H54 (cell line): Measurements from ENCODE around the gene RBCK1.
A peak's percentile ranks its signal among the peaks of the same experiment; 100 is the strongest.
"Not testable (repeated sequence)": the region's sequence is repeated elsewhere in the genome, so short reads cannot be mapped to it uniquely, and the experiment has no call there.

Source experiments
- DNase-seq: peaks from one replicate; pipeline ENCODE4 v3.0.0; 2011; ENCODE audit warnings: low spot score, mixed read lengths; ENCODE audit not compliant: insufficient read length
- FAIRE-seq: peaks from 3 replicates; lab custom pipeline; 2011; peaks lifted over from hg19 to GRCh38; lab: Jason Lieb, UNC
- POLR2A ChIP-seq: IDR thresholded peaks from 2 replicates; pipeline ENCODE4 v1.6.1; 2011; ENCODE audit warnings: low read depth, mild to moderate bottlenecking, low read length

RBCK1 gene

DNA sequence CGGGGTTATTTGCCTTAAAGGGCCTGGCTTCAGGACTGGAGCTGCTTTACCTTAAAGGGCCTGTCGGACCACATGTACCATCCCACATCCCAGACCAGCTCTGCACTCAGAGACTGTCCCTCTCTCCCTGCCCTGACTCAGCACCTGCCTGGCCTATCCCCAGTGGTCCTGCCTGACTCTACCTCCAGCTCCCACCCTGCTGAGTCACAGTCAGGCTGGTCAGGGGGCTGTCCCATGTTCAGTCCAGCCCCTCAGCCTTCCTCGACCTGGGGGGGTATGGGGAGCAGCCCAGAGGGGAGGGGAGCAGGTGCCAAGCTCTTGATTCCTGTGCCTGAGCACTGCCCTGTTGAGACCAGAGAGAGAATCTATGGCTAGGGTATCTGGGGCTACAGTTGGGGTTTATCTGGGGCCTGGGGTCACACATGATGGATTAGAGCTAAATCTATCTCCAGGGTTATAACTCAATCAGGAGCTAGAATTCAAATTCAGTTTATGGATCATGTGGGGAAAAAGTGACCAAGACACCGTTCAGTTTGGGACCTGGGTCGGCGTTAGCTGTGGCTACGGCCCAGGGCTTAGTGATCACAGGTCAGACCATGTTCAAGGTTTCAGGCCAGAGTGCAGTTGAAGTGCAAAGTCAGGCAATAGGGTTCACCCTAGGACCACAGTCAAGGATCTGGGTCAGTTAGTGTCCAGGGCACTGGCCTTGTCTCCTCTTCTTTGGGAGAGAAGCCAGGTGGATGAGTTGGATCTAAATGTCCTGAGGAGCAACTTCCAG lies 36.9 kb upstream of the RBCK1 start:
- DNase-seq = no peak
- TF ChIP-seq POLR2A = no peak
- no peak for FAIRE-seq

DNA sequence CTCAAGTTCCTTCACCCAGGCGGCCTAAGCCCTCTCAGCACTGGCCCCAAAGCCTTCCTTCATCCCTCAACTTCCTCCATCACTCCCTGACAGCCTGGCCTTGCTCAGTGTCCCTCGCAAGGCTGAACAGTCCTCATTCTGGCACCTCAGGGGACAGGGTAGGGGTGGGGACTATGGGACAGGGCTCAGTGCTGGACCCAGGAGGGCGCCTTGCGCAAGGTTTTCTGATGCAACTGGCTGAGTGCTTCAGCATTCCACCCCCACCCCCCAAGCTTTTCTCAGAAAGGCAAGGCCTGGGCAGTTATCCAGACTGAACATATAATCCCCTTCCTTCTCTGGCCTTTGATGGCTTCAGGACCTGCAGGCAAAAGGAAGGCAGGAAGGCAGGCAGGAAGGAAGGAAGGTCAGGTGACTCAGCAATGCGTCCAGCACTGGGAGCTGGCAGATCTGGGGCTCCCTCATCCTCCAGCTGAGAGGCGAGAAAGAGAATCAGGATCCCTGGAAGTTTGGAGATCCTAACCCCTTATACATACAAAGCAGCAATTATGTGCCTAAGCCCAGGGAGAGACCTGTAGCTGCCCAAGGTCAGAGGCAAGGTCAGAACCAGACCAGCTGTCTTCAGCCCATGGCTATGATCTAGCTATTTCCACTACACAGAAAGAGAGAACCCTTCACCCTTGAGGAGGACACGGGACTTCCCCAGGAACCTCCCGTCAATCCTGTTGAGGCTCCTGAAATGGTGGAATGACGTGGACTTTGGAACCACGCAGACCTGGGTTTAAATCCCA lies 36.1 kb upstream of the RBCK1 start:
- TF ChIP-seq POLR2A = no peak
- FAIRE-seq (no peak), DNase-seq (peak; percentile 73)

DNA sequence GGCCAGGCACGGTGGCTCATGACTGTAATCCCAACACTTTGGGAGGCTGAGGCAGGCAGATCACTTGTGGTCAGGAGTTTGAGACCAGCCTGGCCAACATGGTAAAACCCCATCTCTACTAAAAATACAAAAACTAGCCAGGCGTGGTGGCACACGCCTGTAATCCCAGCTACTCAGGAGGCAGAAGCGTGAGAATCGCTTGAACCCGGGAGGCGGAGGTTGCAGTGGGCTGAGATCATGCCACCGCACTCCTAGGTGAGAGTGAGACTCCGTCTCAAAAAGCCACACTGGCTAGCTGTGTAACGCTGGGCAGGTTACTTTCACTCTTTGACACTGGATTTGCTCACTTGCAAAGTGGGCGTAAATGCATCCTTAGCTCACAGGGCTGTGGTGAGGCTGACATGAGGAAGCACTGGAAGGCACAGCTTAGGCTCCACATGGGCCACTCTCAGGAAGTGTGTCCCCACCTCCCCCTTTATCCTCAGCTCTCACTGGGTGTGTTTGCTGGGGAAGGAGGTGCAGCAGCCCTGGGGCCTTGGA lies 35.5 kb upstream of the RBCK1 start:
- FAIRE-seq, DNase-seq: not testable (repeated sequence)

DNA sequence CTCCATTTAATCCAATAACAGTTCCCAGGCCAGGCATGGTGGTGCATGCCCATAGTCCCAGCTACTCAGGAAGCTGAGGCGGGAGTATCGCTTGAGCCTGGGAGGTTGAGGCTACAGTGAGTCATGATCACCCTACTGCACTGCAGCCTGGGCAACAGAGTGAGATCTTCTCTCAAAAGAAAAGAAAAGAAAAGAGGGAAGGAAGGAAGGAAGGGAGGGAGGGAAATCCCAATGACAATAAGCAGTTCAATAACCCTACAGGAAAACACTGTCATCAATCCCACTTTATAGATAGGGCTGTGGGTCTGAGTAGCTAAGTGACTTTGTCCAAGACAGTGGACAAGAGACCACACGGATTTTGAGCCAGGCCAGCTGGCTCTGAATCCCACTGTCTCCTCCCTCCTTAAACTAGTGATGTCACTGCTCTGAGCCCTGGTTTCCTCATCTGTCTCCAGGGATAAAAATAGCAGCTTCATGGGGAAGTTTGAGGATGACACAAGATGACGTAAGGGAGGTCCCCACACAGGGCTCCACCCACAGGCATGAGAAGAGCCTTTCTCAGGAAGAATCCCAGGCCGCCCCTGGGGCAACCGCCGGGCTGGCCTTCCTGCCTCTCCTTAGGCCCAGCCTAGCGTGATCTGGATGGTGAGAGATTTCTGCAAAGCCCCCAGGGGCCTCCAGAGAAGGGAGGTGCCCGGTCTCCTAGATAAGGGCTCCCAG lies 34.8 kb upstream of the RBCK1 start:
- DNase-seq (peak; percentile 69), FAIRE-seq (no peak)
- TF ChIP-seq POLR2A = no peak

DNA sequence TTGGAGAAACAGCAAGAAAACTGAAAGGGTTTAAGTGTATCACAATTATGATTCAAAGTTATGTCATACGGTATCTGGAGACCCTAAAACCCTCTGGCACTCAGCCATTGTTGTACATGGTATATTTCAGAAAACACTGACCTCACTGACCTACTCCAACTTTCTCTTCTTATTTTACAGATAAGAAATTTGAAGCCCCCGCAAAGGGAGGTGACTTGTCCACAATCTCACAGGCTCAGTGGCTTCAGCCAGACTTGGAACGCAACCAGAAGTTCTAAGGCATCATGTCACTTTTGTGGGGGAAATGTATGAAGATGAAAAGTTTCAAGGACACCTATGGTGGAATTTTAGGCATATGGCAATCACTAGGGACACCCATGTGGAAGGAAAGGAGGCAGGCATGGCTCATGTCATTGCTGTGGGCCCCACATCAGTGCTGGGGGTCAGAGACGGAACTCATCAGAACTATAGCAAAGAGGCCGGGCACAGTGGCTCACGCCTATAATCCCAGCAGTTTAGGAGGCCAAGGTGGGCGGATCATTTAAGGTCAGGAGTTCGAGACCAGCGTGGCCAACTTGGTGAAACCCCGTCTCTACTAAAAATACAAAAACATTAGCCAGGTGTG lies 32.7 kb upstream of the RBCK1 start:
- no peak for DNase-seq
- TF ChIP-seq POLR2A = no peak
- no peak for FAIRE-seq

DNA sequence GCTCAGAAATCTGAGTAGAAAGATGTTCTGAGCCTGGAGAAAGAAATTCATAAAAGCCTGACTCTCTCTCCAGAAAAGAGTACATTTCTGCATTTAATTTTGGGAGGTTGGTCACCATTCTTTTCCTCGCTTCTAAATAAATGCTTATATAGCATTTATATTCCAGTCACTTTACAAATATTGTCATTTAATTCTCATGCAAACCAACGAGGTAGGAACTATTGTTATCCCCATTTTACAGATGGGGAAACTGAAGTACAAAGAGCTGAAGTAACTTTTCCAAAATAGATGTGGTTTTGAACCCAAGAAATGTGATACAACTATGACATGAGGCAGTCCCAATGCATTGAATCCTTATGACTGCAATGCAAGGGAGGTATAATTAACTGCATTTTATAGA lies 32.0 kb upstream of the RBCK1 start:
- FAIRE-seq (no peak), DNase-seq (no peak)
- TF ChIP-seq POLR2A = no peak

DNA sequence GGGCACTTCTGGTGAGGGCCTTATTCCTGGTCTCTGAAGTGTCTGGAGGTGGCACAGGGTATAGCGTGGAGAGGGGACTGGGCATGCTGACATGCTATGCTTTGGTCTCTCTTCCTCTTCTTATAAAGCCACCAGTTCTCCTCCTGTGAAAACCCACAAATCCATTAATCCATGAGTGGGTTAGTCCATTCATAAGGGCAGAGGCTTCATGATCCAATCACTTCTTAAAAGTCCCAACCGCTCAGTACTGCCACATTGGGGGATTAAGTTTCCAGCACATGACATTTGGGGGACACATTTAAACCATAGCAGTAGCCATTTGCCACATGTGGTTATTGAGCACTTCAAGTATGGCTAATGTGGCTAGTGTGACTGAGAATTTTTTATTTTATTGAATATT lies 31.3 kb upstream of the RBCK1 start:
- FAIRE-seq = no peak
- no peak for DNase-seq
- no peak for TF ChIP-seq POLR2A

DNA sequence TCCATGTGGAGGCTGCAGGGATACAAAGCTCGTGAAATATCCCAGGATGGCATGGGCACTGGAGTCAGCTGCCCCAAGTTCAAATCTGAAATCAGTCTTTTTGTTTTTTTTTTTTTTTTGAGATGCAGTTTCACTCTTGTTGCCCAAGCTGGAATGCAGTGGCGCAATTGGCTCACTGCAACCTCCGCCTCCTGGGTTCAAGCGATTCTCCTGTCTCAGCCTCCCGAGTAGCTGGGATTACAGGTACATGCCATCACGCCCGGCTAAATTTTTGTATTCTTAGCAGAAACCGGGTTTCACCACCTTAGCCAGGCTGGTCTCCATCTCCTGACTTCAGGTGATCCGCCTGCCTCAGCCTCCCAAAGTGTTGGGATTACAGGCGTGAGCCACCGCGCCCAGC lies 30.5 kb upstream of the RBCK1 start:
- not testable (repeated sequence) for FAIRE-seq, DNase-seq

DNA sequence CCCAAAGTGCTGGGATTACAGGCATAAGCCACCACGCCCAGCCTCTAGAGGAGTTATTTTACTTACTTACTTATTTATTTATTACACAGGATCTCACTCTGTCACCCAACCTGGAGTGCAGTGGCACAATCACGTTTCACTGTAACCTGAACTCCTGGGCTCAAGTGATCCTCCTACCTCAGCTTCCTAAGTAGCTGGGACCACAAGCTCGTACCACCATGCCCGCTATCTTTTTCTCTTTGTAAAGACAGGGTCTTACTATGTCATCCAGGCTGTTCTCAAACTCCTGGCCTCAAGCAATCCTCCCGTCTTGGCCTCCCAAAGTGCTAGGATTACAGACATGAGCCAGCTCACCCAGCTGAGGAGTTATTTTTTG lies 29.1 kb upstream of the RBCK1 start:
- FAIRE-seq (no peak), DNase-seq (no peak)
- TF ChIP-seq POLR2A = no peak

DNA sequence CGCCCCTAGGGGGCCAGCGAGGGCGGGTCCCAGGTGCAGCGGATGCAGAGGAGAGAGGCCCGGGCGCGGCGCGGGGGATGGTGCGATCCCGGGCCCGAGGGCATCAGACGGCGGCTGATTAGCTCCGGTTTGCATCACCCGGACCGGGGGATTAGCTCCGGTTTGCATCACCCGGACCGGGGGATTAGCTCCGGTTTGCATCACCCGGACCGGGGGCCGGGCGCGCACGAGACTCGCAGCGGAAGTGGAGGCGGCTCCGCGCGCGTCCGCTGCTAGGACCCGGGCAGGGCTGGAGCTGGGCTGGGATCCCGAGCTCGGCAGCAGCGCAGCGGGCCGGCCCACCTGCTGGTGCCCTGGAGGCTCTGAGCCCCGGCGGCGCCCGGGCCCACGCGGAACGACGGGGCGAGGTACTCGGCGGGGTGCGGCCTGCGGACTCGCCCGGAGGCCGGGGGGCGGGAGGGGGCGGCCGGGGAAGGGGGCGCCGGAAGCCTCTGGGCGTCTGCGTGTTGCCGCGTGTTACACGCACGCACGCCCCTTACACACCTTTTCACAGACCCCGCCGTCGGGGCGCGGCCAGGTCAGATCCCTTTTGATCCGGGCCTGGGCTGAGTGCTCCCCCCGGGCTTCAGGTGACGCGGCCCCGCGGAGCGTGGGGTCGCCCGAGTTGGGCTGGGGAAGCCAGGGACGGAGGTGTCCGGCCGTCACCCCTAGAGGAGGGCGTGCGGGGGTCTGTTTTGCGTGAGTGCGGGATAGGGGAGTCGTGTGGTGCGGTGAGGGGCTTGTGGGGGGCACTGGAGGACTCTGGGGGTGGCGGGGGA lies 27.1 kb upstream of the RBCK1 start:
- DNase-seq = peak; percentile 73
- TF ChIP-seq POLR2A = no peak

DNA sequence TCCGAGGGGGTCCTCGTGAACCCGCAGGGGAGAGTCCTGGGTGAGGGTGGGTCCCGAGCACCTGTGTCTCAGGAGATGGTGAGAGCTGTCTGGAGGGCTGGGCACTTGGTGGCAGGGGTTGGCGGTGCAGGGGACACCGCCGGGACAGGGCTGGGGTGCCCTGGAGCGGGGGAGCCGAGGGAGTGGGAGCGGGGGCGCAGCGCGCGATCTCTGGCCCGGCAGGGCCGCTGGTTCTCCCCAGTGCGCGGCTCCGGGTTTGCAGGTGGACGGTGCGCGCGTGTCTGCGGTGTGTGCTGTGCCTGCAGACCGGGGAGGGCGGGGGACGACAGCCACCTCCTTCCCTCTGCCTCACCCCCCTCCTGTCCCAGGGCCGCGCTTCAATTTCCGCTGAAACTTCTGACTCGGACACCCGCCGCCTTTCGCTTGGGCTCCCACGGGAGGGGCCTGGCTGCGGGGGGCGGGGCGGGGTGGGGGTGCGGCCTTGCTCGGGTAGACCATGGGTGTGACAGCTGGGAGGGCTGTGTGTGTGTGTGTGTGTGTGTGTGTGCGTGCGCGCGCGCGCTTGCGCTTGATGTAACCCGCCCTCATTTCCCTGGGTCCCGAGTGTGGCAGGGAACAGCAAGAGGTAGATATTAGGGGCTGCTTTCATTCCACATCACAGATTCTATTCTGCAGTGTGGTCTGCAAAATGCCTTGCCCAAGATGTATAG lies 26.4 kb upstream of the RBCK1 start:
- TF ChIP-seq POLR2A = no peak
- no peak for FAIRE-seq

More for the DNA sequence above, 27.1 kb upstream of the RBCK1 start:
- FAIRE-seq = no peak

More for the DNA sequence above, 26.4 kb upstream of the RBCK1 start:
- DNase-seq = no peak
